Liver (tissue), 9 donors: ENCODE results near the gene NBEAL2. TPM values are rescaled to one million over a fixed set of nuclear protein-coding genes. Genes with fewer than 3 reads are reported as not detected.

Source experiments
- DNase-seq: peaks from one replicate; pipeline ENCODE4 v3.0.0-alpha.2; 2017; ENCODE audit warnings: low spot score
- H3K27ac ChIP-seq, 2 donors: one replicate each; pipeline ENCODE4 v1.7.0; 2013; ENCODE audit warnings: inconsistent platforms in 2 of 2, low read length in 2 of 2, control low read depth in 1 of 2, low read depth in 1 of 2, mild to moderate bottlenecking in 1 of 2
- H3K27me3 ChIP-seq, 4 donors: one replicate each; pipeline versions ENCODE4 v1.6.1 to v1.7.0; 2013; ENCODE audit warnings: low read length in 3 of 4, inconsistent platforms in 1 of 4, mild to moderate bottlenecking in 1 of 4, moderate library complexity in 1 of 4; ENCODE audit not compliant: control insufficient read depth in 4 of 4, insufficient read depth in 4 of 4
- H3K36me3 ChIP-seq, 4 donors: one replicate each; pipeline versions ENCODE4 v1.6.1 to v1.7.0; 2013; ENCODE audit warnings: low read length in 3 of 4, mild to moderate bottlenecking in 3 of 4, low read depth in 1 of 4, moderate library complexity in 1 of 4; ENCODE audit not compliant: control insufficient read depth in 4 of 4, insufficient read depth in 3 of 4
- H3K4me1 ChIP-seq, 4 donors: one replicate each; pipeline versions ENCODE4 v1.6.1 to v1.7.0; 2013; ENCODE audit warnings: low read length in 3 of 4, mild to moderate bottlenecking in 3 of 4, moderate library complexity in 1 of 4; ENCODE audit not compliant: control insufficient read depth in 4 of 4, insufficient read depth in 4 of 4
- H3K4me3 ChIP-seq, 3 donors: one replicate each; pipeline versions ENCODE4 v1.6.1 to v1.7.0; 2013; ENCODE audit warnings: low read length in 3 of 3, control low read depth in 1 of 3, low read depth in 1 of 3, mild to moderate bottlenecking in 1 of 3
- H3K9ac ChIP-seq, 2 donors: one replicate each; pipeline ENCODE4 v1.7.0; 2013; ENCODE audit warnings: low read length in 2 of 2, mild to moderate bottlenecking in 2 of 2, moderate library complexity in 2 of 2, control low read depth in 1 of 2, low read depth in 1 of 2
- H3K9me3 ChIP-seq, 4 donors: one replicate each; pipeline versions ENCODE4 v1.6.1 to v1.7.0; 2013; ENCODE audit warnings: low read length in 3 of 4; ENCODE audit not compliant: control insufficient read depth in 4 of 4
- EGR1 ChIP-seq, 2 donors: IDR thresholded peaks; 2 replicates each; pipeline ENCODE4 v1.6.1; 2016 to 2018; ENCODE audit warnings: antibody characterized with exemption in 2 of 2, low read depth in 2 of 2
- FOXA1 ChIP-seq: IDR thresholded peaks from 2 replicates; pipeline ENCODE4 v1.6.1; 2016; ENCODE audit warnings: antibody characterized with exemption
- FOXA2 ChIP-seq: IDR thresholded peaks from 2 replicates; pipeline ENCODE4 v1.6.1; 2016; ENCODE audit warnings: antibody characterized with exemption
- GABPA ChIP-seq, 2 donors: IDR thresholded peaks in 1 of 2; conservative IDR thresholded peaks in 1 of 2; 2 replicates each; pipeline ENCODE4 v1.6.1; 2016; ENCODE audit warnings: antibody characterized with exemption in 2 of 2, mild to moderate bottlenecking in 1 of 2, moderate library complexity in 1 of 2
- HNF4A ChIP-seq, 2 donors: conservative IDR thresholded peaks; 2 replicates each; pipeline ENCODE4 v1.6.1; 2016; ENCODE audit warnings: antibody characterized with exemption in 2 of 2, mild to moderate bottlenecking in 2 of 2
- HNF4G ChIP-seq: IDR thresholded peaks from 2 replicates; pipeline ENCODE4 v1.6.1; 2016; ENCODE audit warnings: antibody characterized with exemption
- JUND ChIP-seq, 2 donors: IDR thresholded peaks; 2 replicates each; pipeline ENCODE4 v1.6.1; 2016; ENCODE audit warnings: antibody characterized with exemption in 2 of 2
- NR2F2 ChIP-seq: IDR thresholded peaks from 2 replicates; pipeline ENCODE4 v1.6.1; 2016; ENCODE audit warnings: antibody characterized with exemption
- RAD21 ChIP-seq, 2 donors: IDR thresholded peaks; 2 replicates each; pipeline ENCODE4 v1.6.1; 2016; ENCODE audit warnings: antibody characterized with exemption in 2 of 2, mild to moderate bottlenecking in 2 of 2
- RXRA ChIP-seq, 2 donors: IDR thresholded peaks; 2 replicates each; pipeline ENCODE4 v1.6.1; 2017 to 2018; ENCODE audit warnings: antibody characterized with exemption in 2 of 2, mild to moderate bottlenecking in 1 of 2
- SP1 ChIP-seq: IDR thresholded peaks from 2 replicates; pipeline ENCODE4 v1.6.1; 2018; ENCODE audit warnings: antibody characterized with exemption, mild to moderate bottlenecking
- TAF1 ChIP-seq: conservative IDR thresholded peaks from 2 replicates; pipeline ENCODE4 v1.6.1; 2016; ENCODE audit warnings: antibody characterized with exemption, mild to moderate bottlenecking
- YY1 ChIP-seq: IDR thresholded peaks from 2 replicates; pipeline ENCODE4 v1.6.1; 2016; ENCODE audit warnings: antibody characterized with exemption, mild to moderate bottlenecking
- WGBS: extraction: QIAGEN DNeasy Blood & Tissue Kit; methylation state at CpG from one replicate; pipeline ENCODE4 v1.1.7; 2013; 5-methylcytosine and 5-hydroxymethylcytosine counted together
- polyA plus RNA-seq, 2 donors: library from polyadenylated mRNA; stranded (reverse) in 1 of 2; unstranded in 1 of 2; fragments of 200-250 nt in 1 of 2; fragments of >200 nt in 1 of 2; fragmentation: Nextera tagmentation in 1 of 2; extraction: Ambion mirVana in 1 of 2; gene quantifications; one replicate each; pipeline versions ENCODE4 v1.2.1 to v1.2.3, GENCODE V29; 2013 to 2015
- total RNA-seq, 2 donors: library from RNA; depleted of rRNA; stranded (reverse); fragments of >200 nt; gene quantifications; one replicate each; pipeline ENCODE4 v1.2.3, GENCODE V29; 2014
- TF ChIP-seq, protein P1 (sequence below): IDR thresholded peaks from 2 replicates; pipeline ENCODE4 v1.6.1; 2016; ENCODE audit warnings: antibody characterized with exemption, mild to moderate bottlenecking
- TF ChIP-seq, protein P2 (sequence below): IDR thresholded peaks from 2 replicates; pipeline ENCODE4 v1.6.1; 2016; ENCODE audit warnings: antibody characterized with exemption
- TF ChIP-seq, protein P3 (sequence below): IDR thresholded peaks from 2 replicates; pipeline ENCODE4 v1.6.1; 2016; ENCODE audit warnings: antibody characterized with exemption
- TF ChIP-seq, protein P4 (sequence below): fragments of 150-350 bp; IDR thresholded peaks from 2 replicates; pipeline ENCODE4 v1.5.1; 2017; ENCODE audit warnings: improper control_type of control experiment, low read depth, low read length; ENCODE audit not compliant: missing input control
- donor health status: healthy.
- donor health status: healthy.
- donor health status: healthy.
- donor health status: healthy.
- donor health status: healthy.

NBEAL2 gene
- total and polyA plus RNA-seq, 4 donors: 2.0 to 20.7 (median 7.6) TPM

DNA sequence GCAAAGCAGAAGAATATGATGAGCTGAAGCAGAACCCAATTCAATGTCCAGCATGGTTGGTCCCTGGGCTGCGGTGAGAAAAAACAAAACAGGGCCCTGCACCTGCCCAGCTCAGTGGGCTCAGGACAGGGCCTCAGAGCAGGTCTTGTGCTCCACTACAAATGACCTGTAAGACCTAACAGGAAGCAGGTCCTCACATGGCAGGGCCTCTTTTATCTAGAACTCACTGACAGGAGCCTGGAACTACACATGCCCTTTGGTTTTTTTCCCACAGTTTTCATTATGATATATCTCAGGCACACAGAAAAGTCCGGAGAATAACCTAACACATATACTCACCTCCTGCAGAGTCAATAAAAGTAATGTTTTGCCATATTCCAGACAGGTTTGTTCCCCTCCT is 41.3 kb upstream of the NBEAL2 start:
- DNase-seq: no peak
- Histone ChIP-seq H3K4me3 (no peak overlapping the region), H3K36me3 (peaks cover 4 to 24% (median 7%) of the 10 kb centered on the region in 4 donors), H3K9me3 (no peaks in the 10 kb centered on the region), H3K9ac (no peak overlapping the region), H3K27me3 (no peaks in the 10 kb centered on the region), H3K4me1 (peaks cover 20 to 42% (median 33%) of the 10 kb centered on the region in 4 donors), H3K27ac (no peak overlapping the region)
- TF ChIP-seq FOXA2: no peak
- no peak for TF ChIP-seq EGR1 (IDR thresholded peaks at IDR 0.05; ENCODE audit: low read depth in 2 of 2)
- no peak for TF ChIP-seq GABPA (IDR thresholded peaks at IDR 0.05 in 1 of 2, conservative IDR thresholded peaks at IDR 0.05 in 1 of 2)
- TF ChIP-seq, protein P1, sequence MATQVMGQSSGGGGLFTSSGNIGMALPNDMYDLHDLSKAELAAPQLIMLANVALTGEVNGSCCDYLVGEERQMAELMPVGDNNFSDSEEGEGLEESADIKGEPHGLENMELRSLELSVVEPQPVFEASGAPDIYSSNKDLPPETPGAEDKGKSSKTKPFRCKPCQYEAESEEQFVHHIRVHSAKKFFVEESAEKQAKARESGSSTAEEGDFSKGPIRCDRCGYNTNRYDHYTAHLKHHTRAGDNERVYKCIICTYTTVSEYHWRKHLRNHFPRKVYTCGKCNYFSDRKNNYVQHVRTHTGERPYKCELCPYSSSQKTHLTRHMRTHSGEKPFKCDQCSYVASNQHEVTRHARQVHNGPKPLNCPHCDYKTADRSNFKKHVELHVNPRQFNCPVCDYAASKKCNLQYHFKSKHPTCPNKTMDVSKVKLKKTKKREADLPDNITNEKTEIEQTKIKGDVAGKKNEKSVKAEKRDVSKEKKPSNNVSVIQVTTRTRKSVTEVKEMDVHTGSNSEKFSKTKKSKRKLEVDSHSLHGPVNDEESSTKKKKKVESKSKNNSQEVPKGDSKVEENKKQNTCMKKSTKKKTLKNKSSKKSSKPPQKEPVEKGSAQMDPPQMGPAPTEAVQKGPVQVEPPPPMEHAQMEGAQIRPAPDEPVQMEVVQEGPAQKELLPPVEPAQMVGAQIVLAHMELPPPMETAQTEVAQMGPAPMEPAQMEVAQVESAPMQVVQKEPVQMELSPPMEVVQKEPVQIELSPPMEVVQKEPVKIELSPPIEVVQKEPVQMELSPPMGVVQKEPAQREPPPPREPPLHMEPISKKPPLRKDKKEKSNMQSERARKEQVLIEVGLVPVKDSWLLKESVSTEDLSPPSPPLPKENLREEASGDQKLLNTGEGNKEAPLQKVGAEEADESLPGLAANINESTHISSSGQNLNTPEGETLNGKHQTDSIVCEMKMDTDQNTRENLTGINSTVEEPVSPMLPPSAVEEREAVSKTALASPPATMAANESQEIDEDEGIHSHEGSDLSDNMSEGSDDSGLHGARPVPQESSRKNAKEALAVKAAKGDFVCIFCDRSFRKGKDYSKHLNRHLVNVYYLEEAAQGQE: no peak
- TF ChIP-seq NR2F2: no peak
- TF ChIP-seq JUND (IDR thresholded peaks at IDR 0.05): no peak
- TF ChIP-seq FOXA1: no peak
- no peak for TF ChIP-seq TAF1
- TF ChIP-seq SP1: no peak
- TF ChIP-seq HNF4G: no peak
- TF ChIP-seq, protein P2, sequence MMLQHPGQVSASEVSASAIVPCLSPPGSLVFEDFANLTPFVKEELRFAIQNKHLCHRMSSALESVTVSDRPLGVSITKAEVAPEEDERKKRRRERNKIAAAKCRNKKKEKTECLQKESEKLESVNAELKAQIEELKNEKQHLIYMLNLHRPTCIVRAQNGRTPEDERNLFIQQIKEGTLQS: no peak
- no peak for TF ChIP-seq RAD21 (IDR thresholded peaks at IDR 0.05)
- no peak for TF ChIP-seq RXRA (IDR thresholded peaks at IDR 0.05)
- TF ChIP-seq, protein P3, sequence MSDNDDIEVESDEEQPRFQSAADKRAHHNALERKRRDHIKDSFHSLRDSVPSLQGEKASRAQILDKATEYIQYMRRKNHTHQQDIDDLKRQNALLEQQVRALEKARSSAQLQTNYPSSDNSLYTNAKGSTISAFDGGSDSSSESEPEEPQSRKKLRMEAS: no peak
- TF ChIP-seq, protein P4, sequence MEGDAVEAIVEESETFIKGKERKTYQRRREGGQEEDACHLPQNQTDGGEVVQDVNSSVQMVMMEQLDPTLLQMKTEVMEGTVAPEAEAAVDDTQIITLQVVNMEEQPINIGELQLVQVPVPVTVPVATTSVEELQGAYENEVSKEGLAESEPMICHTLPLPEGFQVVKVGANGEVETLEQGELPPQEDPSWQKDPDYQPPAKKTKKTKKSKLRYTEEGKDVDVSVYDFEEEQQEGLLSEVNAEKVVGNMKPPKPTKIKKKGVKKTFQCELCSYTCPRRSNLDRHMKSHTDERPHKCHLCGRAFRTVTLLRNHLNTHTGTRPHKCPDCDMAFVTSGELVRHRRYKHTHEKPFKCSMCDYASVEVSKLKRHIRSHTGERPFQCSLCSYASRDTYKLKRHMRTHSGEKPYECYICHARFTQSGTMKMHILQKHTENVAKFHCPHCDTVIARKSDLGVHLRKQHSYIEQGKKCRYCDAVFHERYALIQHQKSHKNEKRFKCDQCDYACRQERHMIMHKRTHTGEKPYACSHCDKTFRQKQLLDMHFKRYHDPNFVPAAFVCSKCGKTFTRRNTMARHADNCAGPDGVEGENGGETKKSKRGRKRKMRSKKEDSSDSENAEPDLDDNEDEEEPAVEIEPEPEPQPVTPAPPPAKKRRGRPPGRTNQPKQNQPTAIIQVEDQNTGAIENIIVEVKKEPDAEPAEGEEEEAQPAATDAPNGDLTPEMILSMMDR: no peak
- TF ChIP-seq YY1: no peak
- TF ChIP-seq HNF4A (conservative IDR thresholded peaks at IDR 0.05): no peak
- 93% methylated on average over 2 of the region's 2 CpGs for WGBS

DNA sequence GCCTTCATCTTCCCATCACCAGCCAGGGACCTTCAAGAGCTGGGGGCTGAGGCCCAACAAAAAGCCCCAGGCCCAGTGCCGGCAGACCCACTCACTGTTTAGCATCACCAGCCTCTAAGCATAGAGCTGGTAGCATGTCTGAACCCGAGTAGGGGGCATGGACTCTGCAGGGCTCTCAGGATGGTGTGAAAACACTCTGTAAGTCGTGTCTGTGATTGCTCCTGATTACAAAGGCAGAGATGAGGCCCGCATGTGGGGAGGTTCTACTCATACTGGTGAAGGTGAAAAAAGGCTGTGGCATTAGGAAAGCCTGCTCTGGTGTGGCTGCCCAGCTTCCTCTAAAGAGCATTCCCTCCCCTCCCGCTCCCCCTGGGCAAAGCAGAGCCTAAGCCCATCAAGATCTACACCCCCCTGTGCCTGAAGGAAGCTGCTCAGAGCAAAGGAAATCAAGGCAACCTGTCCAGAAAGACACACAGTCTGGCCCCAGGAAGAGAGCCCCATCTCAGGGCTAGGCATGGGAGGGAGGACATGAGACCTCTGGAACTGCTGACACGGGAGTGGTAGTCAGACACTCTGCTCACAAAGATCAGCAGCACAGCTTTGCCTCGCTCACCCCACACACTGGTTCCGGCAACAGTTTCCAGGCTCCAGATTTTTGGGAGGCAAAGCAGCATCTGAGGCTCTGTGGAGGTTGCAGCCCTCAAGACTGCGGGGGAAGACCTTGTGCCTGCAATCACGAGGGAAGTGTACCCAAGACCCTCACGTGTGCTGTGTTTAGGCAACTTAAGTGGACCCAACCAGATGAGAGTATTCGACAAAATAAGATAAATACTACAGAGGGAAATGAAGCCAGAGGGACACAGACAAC is 39.7 kb upstream of the NBEAL2 start:
- 87% methylated on average over 12 of the region's 12 CpGs for WGBS
- H3K27me3 ChIP-seq: no peaks in the 10 kb centered on the region
- no peak overlapping the region for H3K4me3 ChIP-seq
- H3K9ac ChIP-seq: no peak overlapping the region
- DNase-seq: no peak
- H3K27ac ChIP-seq: no peak overlapping the region
- TF ChIP-seq, protein P3: no peak
- TF ChIP-seq HNF4G: no peak
- no peak for TF ChIP-seq SP1
- H3K36me3 ChIP-seq: peaks cover 4 to 24% (median 7%) of the 10 kb centered on the region in 4 donors
- H3K9me3 ChIP-seq: no peaks in the 10 kb centered on the region
- H3K4me1 ChIP-seq: peaks cover 23 to 45% (median 36%) of the 10 kb centered on the region in 4 donors
